Measurements from ENCODE around the gene ENDOD1. TPM values are rescaled to one million over a fixed set of nuclear protein-coding genes. Genes with fewer than 3 reads are reported as not detected.

The ENDOD1 gene
- total and polyA plus RNA-seq, 5 donors from 2014 or later = 9.1 to 14.6 (median 11.0) TPM

DNA sequence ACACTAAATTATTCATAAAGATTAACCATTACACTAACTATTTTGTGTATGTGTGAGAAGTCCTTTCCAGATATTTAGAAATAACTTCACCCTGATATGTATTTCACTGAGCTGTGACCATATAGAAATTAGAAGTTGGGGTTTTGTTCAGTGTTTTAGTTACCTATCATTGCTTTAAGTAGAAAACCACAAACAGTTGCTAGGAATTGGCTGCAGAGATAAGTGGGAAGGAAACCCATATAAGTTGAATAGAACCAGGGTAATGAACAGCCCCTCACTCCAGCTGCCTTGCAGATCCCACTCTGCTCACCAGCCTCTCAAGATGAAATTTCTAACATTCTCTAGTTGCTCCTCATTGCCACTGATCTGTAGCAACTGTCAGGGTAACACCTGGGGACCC is 12.7 kb upstream of the ENDOD1 start:
- no peaks in the 10 kb centered on the region for H3K4me1 ChIP-seq (ENCODE audit: control insufficient read depth, insufficient read depth, low read length, poor library complexity, severe bottlenecking)
- H3K27ac Mint-ChIP-seq = no peak overlapping the region
- no peaks in the 10 kb centered on the region for H3K9me3 ChIP-seq (ENCODE audit: control insufficient read depth in 2 of 2, low read length in 2 of 2)
- H3K36me3 Mint-ChIP-seq = peaks cover 7% of the 10 kb centered on the region
- no peaks in the 10 kb centered on the region for H3K9me3 Mint-ChIP-seq
- peaks cover 0 to 24% (median 8%) of the 10 kb centered on the region in 4 donors for H3K4me1 Mint-ChIP-seq
- H3K27me3 ChIP-seq (ENCODE audit: control insufficient read depth, insufficient read depth, low read length) = peaks cover 3% of the 10 kb centered on the region
- H3K36me3 ChIP-seq (ENCODE audit: control insufficient read depth, insufficient read depth, low read length) = no peaks in the 10 kb centered on the region
- no peak for DNase-seq
- no peak overlapping the region for H3K27ac ChIP-seq (ENCODE audit: insufficient read depth, low read length, poor library complexity, severe bottlenecking)
- no peak for ATAC-seq (ENCODE audit: low read depth in 2 of 2)
- H3K4me3 Mint-ChIP-seq = no peak overlapping the region
- H3K4me3 ChIP-seq (ENCODE audit: low read depth, low read length) = no peak overlapping the region
- peaks cover 4% of the 10 kb centered on the region for H3K27me3 Mint-ChIP-seq

DNA sequence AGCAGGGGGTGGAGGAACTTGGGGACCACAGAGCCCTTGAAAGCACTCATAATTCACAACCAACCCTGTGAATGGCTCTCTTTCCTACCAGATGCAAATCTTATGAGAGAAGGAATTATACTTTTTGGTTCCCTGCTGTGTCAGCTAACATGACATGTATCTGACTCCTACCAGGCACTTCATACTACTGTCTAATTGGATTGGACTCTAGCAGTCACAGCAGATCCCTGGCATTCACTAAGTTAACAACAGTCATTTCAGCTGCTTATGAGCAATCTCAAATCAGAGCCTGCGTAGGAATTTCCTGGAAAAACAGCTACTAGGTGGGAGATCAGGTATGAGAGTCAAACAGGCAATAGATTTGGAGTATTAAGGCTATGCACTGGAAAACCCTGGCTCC is 11.1 kb upstream of the ENDOD1 start:
- H3K4me3 ChIP-seq (ENCODE audit: low read depth, low read length) = no peak overlapping the region
- no peaks in the 10 kb centered on the region for H3K9me3 Mint-ChIP-seq
- H3K4me1 ChIP-seq (ENCODE audit: control insufficient read depth, insufficient read depth, low read length, poor library complexity, severe bottlenecking) = no peaks in the 10 kb centered on the region
- H3K27me3 ChIP-seq (ENCODE audit: control insufficient read depth, insufficient read depth, low read length) = peaks cover 3% of the 10 kb centered on the region
- H3K36me3 Mint-ChIP-seq = no peaks in the 10 kb centered on the region
- H3K4me1 Mint-ChIP-seq = peaks cover 0 to 16% (median 4%) of the 10 kb centered on the region in 4 donors
- peaks cover 4% of the 10 kb centered on the region for H3K27me3 Mint-ChIP-seq
- H3K27ac Mint-ChIP-seq = no peak overlapping the region
- no peaks in the 10 kb centered on the region for H3K9me3 ChIP-seq (ENCODE audit: control insufficient read depth in 2 of 2, low read length in 2 of 2)
- H3K4me3 Mint-ChIP-seq = no peak overlapping the region
- no peaks in the 10 kb centered on the region for H3K36me3 ChIP-seq (ENCODE audit: control insufficient read depth, insufficient read depth, low read length)
- ATAC-seq (ENCODE audit: low read depth in 2 of 2) = no peak
- no peak for DNase-seq
- no peak overlapping the region for H3K27ac ChIP-seq (ENCODE audit: insufficient read depth, low read length, poor library complexity, severe bottlenecking)

GRCh38 chr11:95081010-95081409 is 8.6 kb upstream of the ENDOD1 start:
- Histone ChIP-seq H3K27me3 (ENCODE audit: control insufficient read depth, insufficient read depth, low read length) (peaks cover 3% of the 10 kb centered on the region), H3K9me3 (ENCODE audit: control insufficient read depth in 2 of 2, low read length in 2 of 2) (no peaks in the 10 kb centered on the region), H3K4me1 (ENCODE audit: control insufficient read depth, insufficient read depth, low read length, poor library complexity, severe bottlenecking) (no peaks in the 10 kb centered on the region), H3K4me3 (ENCODE audit: low read depth, low read length) (no peak overlapping the region), H3K36me3 (ENCODE audit: control insufficient read depth, insufficient read depth, low read length) (no peaks in the 10 kb centered on the region), H3K27ac (ENCODE audit: insufficient read depth, low read length, poor library complexity, severe bottlenecking) (no peak overlapping the region)
- peaks cover 0 to 8% (median 2%) of the 10 kb centered on the region in 4 donors for H3K4me1 Mint-ChIP-seq
- DNase-seq = no peak
- H3K36me3 Mint-ChIP-seq = no peaks in the 10 kb centered on the region
- no peak overlapping the region for H3K27ac Mint-ChIP-seq
- H3K27me3 Mint-ChIP-seq = peaks cover 4% of the 10 kb centered on the region
- H3K4me3 Mint-ChIP-seq = no peak overlapping the region
- ATAC-seq (ENCODE audit: low read depth in 2 of 2) = no peak
- H3K9me3 Mint-ChIP-seq = no peaks in the 10 kb centered on the region

- no peaks in the 10 kb centered on the region for H3K36me3 Mint-ChIP-seq
- Histone ChIP-seq H3K9me3 (ENCODE audit: control insufficient read depth in 2 of 2, low read length in 2 of 2) (no peaks in the 10 kb centered on the region), H3K36me3 (ENCODE audit: control insufficient read depth, insufficient read depth, low read length) (no peaks in the 10 kb centered on the region), H3K4me1 (ENCODE audit: control insufficient read depth, insufficient read depth, low read length, poor library complexity, severe bottlenecking) (no peaks in the 10 kb centered on the region), H3K27me3 (ENCODE audit: control insufficient read depth, insufficient read depth, low read length) (peaks cover 3% of the 10 kb centered on the region), H3K4me3 (ENCODE audit: low read depth, low read length) (no peak overlapping the region), H3K27ac (ENCODE audit: insufficient read depth, low read length, poor library complexity, severe bottlenecking) (no peak overlapping the region)
- ATAC-seq (ENCODE audit: low read depth in 2 of 2) (no peak), DNase-seq (no peak)
- H3K4me1 Mint-ChIP-seq = peaks cover 0 to 4% (median 1%) of the 10 kb centered on the region in 4 donors
- H3K4me3 Mint-ChIP-seq = no peak overlapping the region
- H3K9me3 Mint-ChIP-seq = no peaks in the 10 kb centered on the region
- H3K27me3 Mint-ChIP-seq = peaks cover 4% of the 10 kb centered on the region
- no peak overlapping the region for H3K27ac Mint-ChIP-seq
Observed at GRCh38 chr11:95081412-95081811, 8.2 kb upstream of the ENDOD1 start.

DNA sequence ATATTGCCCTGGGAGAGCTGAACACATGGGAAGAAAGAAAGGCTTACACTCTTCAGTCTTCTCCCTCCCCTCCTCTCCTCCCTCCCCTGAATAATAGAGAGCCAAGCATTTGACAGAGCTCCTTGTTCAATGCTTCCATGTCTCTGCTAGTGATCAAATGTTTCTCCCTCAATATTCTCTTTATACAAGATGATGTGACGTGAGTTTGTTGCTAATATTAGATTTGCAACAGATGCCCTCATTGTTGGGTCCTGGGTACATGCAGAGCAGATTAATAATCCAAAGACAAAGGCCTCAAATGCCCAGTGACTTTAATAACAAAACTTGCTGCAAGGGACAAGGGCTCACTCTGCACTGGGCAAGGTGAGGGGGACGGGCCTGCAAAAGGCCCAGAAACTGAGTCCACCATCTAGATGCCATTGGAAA is 7.1 kb upstream of the ENDOD1 start:
- Histone ChIP-seq H3K27ac (ENCODE audit: insufficient read depth, low read length, poor library complexity, severe bottlenecking) (no peak overlapping the region), H3K27me3 (ENCODE audit: control insufficient read depth, insufficient read depth, low read length) (peaks cover 3% of the 10 kb centered on the region), H3K4me1 (ENCODE audit: control insufficient read depth, insufficient read depth, low read length, poor library complexity, severe bottlenecking) (no peaks in the 10 kb centered on the region), H3K4me3 (ENCODE audit: low read depth, low read length) (no peak overlapping the region), H3K36me3 (ENCODE audit: control insufficient read depth, insufficient read depth, low read length) (no peaks in the 10 kb centered on the region), H3K9me3 (ENCODE audit: control insufficient read depth in 2 of 2, low read length in 2 of 2) (no peaks in the 10 kb centered on the region)
- H3K4me3 Mint-ChIP-seq = no peak overlapping the region
- ATAC-seq (ENCODE audit: low read depth in 2 of 2) = no peak
- H3K36me3 Mint-ChIP-seq = no peaks in the 10 kb centered on the region
- no peaks in the 10 kb centered on the region for H3K4me1 Mint-ChIP-seq
- H3K27ac Mint-ChIP-seq = no peak overlapping the region
- DNase-seq = no peak
- peaks cover 7% of the 10 kb centered on the region for H3K27me3 Mint-ChIP-seq
- H3K9me3 Mint-ChIP-seq = no peaks in the 10 kb centered on the region

DNA sequence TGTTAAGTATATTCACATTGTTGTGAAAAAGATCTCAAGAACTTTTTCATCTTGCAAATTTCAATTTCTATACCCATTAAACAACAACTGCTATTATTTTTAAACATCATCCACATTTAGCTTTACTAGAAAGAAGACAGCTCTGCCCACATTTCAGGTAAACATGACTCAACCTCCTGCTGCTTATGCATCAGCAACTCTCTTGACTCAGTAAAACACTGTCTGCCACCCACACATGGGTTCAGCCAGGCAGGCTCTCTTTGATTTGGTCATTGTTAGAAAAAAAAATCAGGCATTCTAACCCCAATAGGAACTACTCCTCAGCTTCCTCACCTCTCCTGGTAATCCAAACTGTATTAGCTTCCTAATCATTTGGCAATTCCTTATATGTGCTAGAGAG is 5.1 kb upstream of the ENDOD1 start:
- ATAC-seq (ENCODE audit: low read depth in 2 of 2) = no peak
- no peak overlapping the region for H3K27ac Mint-ChIP-seq
- peak in 1 of 3 donors; percentile 48 for DNase-seq
- peaks cover 10% of the 10 kb centered on the region for H3K4me1 ChIP-seq (ENCODE audit: control insufficient read depth, insufficient read depth, low read length, poor library complexity, severe bottlenecking)
- no peaks in the 10 kb centered on the region for H3K36me3 ChIP-seq (ENCODE audit: control insufficient read depth, insufficient read depth, low read length)
- no peaks in the 10 kb centered on the region for H3K9me3 ChIP-seq (ENCODE audit: control insufficient read depth in 2 of 2, low read length in 2 of 2)
- no peaks in the 10 kb centered on the region for H3K36me3 Mint-ChIP-seq
- no peak overlapping the region for H3K27ac ChIP-seq (ENCODE audit: insufficient read depth, low read length, poor library complexity, severe bottlenecking)
- no peaks in the 10 kb centered on the region for H3K9me3 Mint-ChIP-seq
- peaks cover 3% of the 10 kb centered on the region for H3K27me3 ChIP-seq (ENCODE audit: control insufficient read depth, insufficient read depth, low read length)
- H3K27me3 Mint-ChIP-seq = peaks cover 4% of the 10 kb centered on the region
- peaks cover 5 to 14% (median 10%) of the 10 kb centered on the region in 4 donors for H3K4me1 Mint-ChIP-seq
- H3K4me3 Mint-ChIP-seq = no peak overlapping the region
- no peak overlapping the region for H3K4me3 ChIP-seq (ENCODE audit: low read depth, low read length)

DNA sequence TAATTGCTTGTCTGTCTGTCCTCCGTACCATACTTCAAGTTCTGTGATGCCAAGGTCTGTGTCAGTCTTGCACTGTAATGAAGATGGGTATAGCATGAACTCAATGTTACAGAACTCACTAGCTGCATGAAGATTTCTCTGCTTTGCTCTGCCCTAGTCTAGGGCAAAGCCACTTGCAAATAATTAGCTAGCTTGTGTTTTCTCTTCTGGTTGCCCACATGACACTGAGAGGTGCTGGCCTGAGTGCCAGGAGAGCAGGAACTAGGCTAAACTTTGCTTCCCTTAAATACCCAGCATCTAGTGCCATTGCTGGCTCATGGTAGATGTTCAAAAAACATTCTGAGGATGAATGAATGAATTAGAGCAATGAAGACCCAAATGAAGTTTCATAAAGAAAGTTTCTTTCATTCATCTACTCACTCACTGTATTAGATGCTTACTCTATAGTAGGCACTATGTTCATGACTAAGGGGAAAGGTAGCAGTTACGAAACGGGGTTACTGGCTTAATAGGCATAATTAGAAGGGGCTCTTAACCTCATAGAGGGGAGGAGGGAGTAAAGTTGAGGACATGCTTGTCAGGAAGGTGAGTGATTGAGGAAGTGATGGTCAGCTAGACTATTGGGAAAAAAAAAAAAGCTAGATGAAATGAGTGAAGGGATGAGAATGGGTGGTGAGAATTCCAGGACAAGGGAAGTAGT is 4.4 kb upstream of the ENDOD1 start:
- Mint-ChIP-seq H3K4me3 (peak overlapping the region in 1 of 4 donors; percentile 66), H3K9me3 (no peaks in the 10 kb centered on the region), H3K36me3 (no peaks in the 10 kb centered on the region), H3K4me1 (peaks cover 5 to 16% (median 11%) of the 10 kb centered on the region in 4 donors), H3K27me3 (peaks cover 4% of the 10 kb centered on the region), H3K27ac (peak overlapping the region in 1 of 3 donors; percentile 48)
- Histone ChIP-seq H3K27ac (ENCODE audit: insufficient read depth, low read length, poor library complexity, severe bottlenecking) (no peak overlapping the region), H3K4me1 (ENCODE audit: control insufficient read depth, insufficient read depth, low read length, poor library complexity, severe bottlenecking) (peaks cover 14% of the 10 kb centered on the region), H3K27me3 (ENCODE audit: control insufficient read depth, insufficient read depth, low read length) (peaks cover 3% of the 10 kb centered on the region), H3K9me3 (ENCODE audit: control insufficient read depth in 2 of 2, low read length in 2 of 2) (no peaks in the 10 kb centered on the region), H3K4me3 (ENCODE audit: low read depth, low read length) (no peak overlapping the region), H3K36me3 (ENCODE audit: control insufficient read depth, insufficient read depth, low read length) (no peaks in the 10 kb centered on the region)
- ATAC-seq (ENCODE audit: low read depth in 2 of 2) = no peak
- no peak for DNase-seq

GRCh38 chr11:95086151-95086550 is 3.5 kb upstream of the ENDOD1 start:
- Mint-ChIP-seq H3K27me3 (peaks cover 4% of the 10 kb centered on the region), H3K36me3 (no peaks in the 10 kb centered on the region), H3K4me1 (peaks cover 11 to 25% (median 19%) of the 10 kb centered on the region in 4 donors), H3K9me3 (no peaks in the 10 kb centered on the region), H3K27ac (peak overlapping the region in 2 of 3 donors; percentile 48 to 80), H3K4me3 (peak overlapping the region in 2 of 4 donors; percentile 64 to 66)
- Histone ChIP-seq H3K27me3 (ENCODE audit: control insufficient read depth, insufficient read depth, low read length) (no peaks in the 10 kb centered on the region), H3K9me3 (ENCODE audit: control insufficient read depth in 2 of 2, low read length in 2 of 2) (no peaks in the 10 kb centered on the region), H3K36me3 (ENCODE audit: control insufficient read depth, insufficient read depth, low read length) (no peaks in the 10 kb centered on the region), H3K4me3 (ENCODE audit: low read depth, low read length) (no peak overlapping the region), H3K4me1 (ENCODE audit: control insufficient read depth, insufficient read depth, low read length, poor library complexity, severe bottlenecking) (peaks cover 22% of the 10 kb centered on the region), H3K27ac (ENCODE audit: insufficient read depth, low read length, poor library complexity, severe bottlenecking) (no peak overlapping the region)
- no peak for DNase-seq
- ATAC-seq (ENCODE audit: low read depth in 2 of 2) = no peak

All from CD4-positive, CD25-positive, alpha-beta regulatory T cell (primary cell).